ENCODE data around the gene POLR3C.
"Not testable (repeated sequence)": the region's sequence is repeated elsewhere in the genome, so short reads cannot be mapped to it uniquely, and the experiment has no call there.

POLR3C gene

DNA sequence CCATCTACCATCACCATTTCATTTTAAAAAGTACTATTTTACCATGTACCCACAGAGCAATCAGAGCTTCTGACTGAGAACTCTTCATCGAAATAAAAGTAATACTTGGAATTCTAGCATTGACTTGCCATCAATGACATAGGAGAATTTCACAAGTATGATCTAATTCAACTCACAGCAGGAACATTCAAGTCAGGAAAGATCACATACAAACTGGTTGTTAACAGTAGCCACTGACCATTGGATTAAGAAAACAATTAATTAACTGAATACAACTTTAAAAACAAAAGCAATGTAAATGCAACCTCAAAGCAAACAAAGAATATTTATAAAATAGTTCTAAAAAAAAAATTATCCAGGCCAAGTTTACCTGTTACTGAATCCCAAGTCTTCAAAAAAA lies 18.9 kb upstream of the POLR3C start:
- peaks cover 62% of the 10 kb centered on the region for H3K4me1 Mint-ChIP-seq
- H3K4me3 Mint-ChIP-seq: no peak overlapping the region
- H3K27me3 Mint-ChIP-seq: no peaks in the 10 kb centered on the region
- H3K9me3 Mint-ChIP-seq: no peaks in the 10 kb centered on the region
- H3K27ac Mint-ChIP-seq: no peak overlapping the region
- peaks cover 4% of the 10 kb centered on the region for H3K36me3 Mint-ChIP-seq

DNA sequence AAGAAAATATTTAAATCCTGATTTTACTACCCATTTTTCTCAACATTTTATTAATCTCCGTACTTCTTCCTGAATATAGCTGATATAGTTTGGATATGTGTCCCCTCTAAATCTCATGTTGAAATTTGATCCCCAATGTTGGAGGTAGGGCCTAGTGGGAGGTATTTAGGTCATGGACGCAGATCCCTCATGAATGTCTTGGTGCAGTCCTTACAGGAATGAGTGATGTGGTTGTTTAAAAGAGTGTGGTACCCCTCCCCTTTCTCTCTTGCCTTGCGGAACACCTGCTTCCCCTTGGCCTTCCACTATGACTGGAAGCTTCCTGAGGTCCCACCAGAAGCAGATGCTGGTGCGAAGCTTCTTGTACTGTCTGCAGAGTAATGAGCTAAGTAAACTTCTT lies 17.6 kb upstream of the POLR3C start:
- Mint-ChIP-seq H3K9me3 (no peaks in the 10 kb centered on the region), H3K4me3 (no peak overlapping the region), H3K4me1 (peaks cover 53% of the 10 kb centered on the region), H3K27ac (no peak overlapping the region), H3K36me3 (peaks cover 4% of the 10 kb centered on the region), H3K27me3 (no peaks in the 10 kb centered on the region)

DNA sequence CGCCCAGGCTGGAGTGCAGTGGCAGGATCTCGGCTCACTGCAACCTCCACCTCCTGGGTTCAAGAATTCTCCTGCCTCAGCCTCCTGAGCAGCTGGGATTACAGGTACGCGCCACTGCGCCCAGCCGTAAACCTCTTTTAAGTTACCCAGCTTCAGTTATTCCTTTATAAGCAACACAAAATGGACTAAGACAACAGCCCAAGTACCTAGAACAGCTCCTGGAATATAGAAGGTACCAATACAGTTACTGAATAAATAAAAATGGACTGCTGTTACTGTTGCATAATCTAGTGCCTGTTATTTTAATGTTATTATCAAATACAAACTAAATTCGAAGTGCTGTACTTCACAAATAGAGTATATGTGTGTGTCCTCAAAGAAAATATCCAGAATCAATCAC lies 17.2 kb upstream of the POLR3C start:
- peaks cover 4% of the 10 kb centered on the region for H3K36me3 Mint-ChIP-seq
- peaks cover 48% of the 10 kb centered on the region for H3K4me1 Mint-ChIP-seq
- no peaks in the 10 kb centered on the region for H3K27me3 Mint-ChIP-seq
- no peaks in the 10 kb centered on the region for H3K9me3 Mint-ChIP-seq
- no peak overlapping the region for H3K4me3 Mint-ChIP-seq
- no peak overlapping the region for H3K27ac Mint-ChIP-seq

DNA sequence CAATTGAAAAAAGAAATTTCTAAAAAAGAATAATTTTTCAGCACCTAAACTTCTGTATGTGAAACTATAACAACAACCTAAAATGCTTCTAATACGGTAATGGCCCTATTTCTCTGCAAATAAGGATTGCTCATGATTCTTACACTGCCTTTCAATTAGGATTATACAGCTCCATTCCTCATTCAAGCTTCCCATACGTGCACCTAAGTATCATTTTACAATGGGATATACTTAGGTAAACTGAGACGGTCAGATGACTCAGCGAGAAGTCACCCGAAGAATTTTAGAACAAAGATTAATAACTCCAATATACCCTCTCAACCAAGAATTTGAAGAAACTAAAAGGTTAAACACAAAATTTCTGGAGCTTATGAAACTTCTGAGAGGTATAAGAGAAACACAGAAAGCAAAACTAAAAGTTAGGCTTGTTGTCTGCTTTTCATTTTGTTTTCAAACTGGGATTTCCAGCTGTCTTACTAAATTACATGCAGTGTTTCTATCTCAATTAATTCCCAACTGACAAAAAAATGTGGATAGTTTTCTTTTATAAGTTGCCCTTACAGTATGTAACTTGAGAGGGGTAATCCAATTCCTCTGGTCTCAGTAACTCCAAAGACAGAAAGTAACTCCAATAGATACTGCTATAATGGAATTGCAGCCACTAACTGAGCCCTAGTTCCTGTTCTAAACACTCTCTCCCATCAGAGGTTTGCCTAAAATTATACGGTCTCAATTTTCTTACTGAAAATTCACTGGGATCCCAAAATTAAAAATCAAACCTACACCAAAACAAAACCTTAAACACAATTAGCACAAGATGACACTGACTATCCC lies 10.8 kb upstream of the POLR3C start:
- not testable (repeated sequence) for H3K4me1 Mint-ChIP-seq, H3K27ac Mint-ChIP-seq, H3K36me3 Mint-ChIP-seq, H3K9me3 Mint-ChIP-seq, H3K27me3 Mint-ChIP-seq, H3K4me3 Mint-ChIP-seq

DNA sequence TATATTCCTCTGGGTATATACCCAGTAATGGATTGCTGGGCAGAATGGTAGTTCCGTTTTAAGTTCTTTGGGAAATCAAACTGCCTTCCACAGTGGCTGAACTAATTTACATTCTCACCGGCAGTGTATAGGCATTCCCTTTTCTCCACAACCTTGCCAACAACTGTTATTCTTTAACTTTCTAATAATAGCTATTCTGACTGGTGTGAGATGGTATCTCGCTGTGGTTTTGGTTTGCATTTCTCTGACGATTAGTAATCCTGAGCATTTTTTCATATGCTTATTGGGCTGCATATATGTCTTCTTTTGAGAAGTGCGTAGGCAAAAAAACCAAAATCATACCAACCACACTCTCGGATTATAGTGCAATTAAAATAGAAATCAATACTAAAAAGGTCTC lies 5.9 kb upstream of the POLR3C start:
- H3K27me3 Mint-ChIP-seq, H3K9me3 Mint-ChIP-seq, H3K27ac Mint-ChIP-seq, H3K4me1 Mint-ChIP-seq, H3K4me3 Mint-ChIP-seq, H3K36me3 Mint-ChIP-seq: not testable (repeated sequence)

DNA sequence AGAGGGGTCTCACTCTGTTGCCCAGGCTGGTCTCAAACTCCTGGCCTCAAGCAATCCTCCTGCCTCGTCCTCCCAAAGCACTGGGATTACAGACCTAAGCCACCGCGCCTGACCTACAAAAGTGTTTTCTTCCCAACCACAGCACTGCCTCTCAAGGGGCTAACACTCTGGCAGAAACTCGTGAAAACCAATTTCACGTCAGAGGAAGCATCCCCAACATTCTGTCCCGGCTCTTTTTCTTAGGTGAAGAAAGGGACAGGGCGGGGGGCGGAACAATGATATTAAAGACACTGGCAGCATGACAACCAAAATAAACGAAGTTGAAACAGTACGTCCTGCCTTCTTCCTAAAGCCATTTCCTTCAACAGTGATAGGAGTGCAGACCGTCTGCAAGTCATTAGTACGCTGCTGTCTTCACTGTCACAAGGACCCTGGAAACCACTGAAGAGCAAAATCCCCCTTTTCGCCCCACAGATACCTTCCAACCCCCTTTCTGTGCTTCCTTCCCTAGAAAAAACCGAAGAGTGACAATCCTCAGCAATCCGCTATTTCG lies 1.1 kb upstream of the POLR3C start:
- H3K4me3 Mint-ChIP-seq, H3K27ac Mint-ChIP-seq, H3K27me3 Mint-ChIP-seq, H3K9me3 Mint-ChIP-seq: not testable (repeated sequence)
- peaks cover 12% of the 10 kb centered on the region for H3K36me3 Mint-ChIP-seq
- peaks cover 33% of the 10 kb centered on the region for H3K4me1 Mint-ChIP-seq

DNA sequence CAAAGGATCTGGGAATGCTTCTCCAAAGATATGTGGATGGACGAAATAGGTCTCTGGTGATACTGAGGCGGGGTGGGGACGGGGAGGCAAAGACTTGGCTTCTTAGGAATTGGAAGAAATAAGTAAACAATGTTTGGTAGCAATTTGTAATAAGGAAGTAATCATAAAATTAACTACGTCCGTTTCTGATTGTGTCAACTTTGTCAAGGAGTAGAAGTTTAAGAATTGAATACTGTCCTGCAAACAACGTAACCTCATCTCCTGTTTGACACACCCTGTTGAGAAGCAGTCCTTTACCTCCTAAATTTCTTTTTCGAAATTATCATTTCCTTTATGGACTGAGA lies 471 bp downstream of the POLR3C start:
- Mint-ChIP-seq H3K4me1 (peaks cover 44% of the 10 kb centered on the region), H3K9me3 (no peaks in the 10 kb centered on the region), H3K27ac (peak overlapping the region; percentile 98), H3K4me3 (peak overlapping the region; percentile 98), H3K36me3 (peaks cover 25% of the 10 kb centered on the region), H3K27me3 (no peaks in the 10 kb centered on the region)

DNA sequence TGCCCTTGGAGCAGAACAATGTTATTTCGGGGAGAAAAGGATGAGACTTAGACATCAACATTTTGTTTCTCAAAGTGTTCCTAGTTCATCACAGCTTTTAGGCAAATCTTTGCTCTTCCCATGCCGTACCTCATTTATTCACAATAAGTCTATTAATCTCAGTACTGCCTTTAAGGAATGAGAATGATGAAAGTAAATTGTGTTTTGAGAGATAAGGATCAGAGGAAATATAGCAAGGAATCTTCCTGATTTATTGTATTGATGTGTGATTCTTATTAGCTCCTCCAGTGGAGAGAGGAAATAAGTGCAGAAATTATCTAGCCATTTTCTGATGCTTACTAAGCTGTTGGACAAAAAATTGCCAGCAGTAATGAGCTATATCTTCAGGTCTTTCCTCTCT lies 2.0 kb downstream of the POLR3C start:
- H3K4me3 Mint-ChIP-seq: peak overlapping the region; percentile 98
- H3K36me3 Mint-ChIP-seq: peaks cover 30% of the 10 kb centered on the region
- peaks cover 51% of the 10 kb centered on the region for H3K4me1 Mint-ChIP-seq
- no peaks in the 10 kb centered on the region for H3K27me3 Mint-ChIP-seq
- no peaks in the 10 kb centered on the region for H3K9me3 Mint-ChIP-seq
- peak overlapping the region; percentile 90 for H3K27ac Mint-ChIP-seq

DNA sequence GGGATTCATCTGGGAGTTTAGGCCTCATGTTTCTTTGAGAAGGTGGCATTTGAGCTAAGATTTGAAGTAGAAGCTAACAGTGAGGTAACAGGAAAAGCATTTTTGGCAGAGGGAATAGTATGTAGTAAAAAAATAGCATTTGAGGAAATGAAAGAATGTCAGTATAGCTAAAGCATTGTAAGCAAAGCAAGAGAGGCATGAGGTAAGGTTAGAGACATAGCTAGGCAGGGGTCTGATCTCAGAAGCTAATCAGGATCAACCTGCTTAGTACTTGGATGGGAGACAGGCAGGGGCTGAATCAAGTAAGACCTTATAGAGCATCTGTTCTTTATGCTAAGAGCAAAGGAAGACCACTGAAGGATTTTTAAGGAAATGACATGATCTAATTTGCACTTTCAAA lies 4.0 kb downstream of the POLR3C start:
- Mint-ChIP-seq H3K27ac (peak overlapping the region; percentile 97), H3K4me1 (peaks cover 46% of the 10 kb centered on the region), H3K4me3 (peak overlapping the region; percentile 75), H3K9me3 (no peaks in the 10 kb centered on the region), H3K36me3 (peaks cover 35% of the 10 kb centered on the region), H3K27me3 (no peaks in the 10 kb centered on the region)

DNA sequence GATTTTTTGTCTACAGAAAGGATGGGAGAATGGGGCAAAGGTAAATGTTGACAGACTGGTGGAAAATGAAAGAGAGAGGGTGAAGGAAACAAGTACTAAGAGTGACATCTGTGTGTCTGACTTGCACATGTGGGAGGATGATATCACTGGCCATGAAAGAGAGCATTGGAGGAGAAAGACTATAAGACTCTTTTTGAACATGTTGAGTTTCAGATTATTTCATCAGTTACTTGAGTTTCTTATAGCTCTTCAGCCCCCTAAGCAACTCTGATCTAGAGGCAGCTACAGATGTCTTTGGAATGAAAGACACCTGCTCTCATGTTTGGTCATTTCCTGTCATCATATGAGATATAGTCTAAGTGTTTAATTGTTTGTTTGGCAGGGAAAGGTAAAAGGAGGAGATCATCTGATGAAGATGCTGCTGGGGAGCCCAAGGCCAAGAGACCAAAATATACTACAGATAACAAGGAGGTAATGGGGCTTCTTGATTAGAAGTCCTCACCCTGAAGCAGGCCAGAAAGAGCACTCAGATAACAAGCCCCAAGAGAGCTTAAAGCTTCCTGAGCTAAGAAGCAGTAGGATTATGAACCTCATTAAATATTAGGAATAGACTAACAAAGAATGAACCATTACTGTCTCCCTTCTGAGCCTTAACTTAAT lies 4.5 kb downstream of the POLR3C start:
- peaks cover 35% of the 10 kb centered on the region for H3K36me3 Mint-ChIP-seq
- H3K27me3 Mint-ChIP-seq: no peaks in the 10 kb centered on the region
- H3K4me1 Mint-ChIP-seq: peaks cover 46% of the 10 kb centered on the region
- H3K9me3 Mint-ChIP-seq: no peaks in the 10 kb centered on the region
- peak overlapping the region; percentile 97 for H3K27ac Mint-ChIP-seq
- H3K4me3 Mint-ChIP-seq: peak overlapping the region; percentile 75

DNA sequence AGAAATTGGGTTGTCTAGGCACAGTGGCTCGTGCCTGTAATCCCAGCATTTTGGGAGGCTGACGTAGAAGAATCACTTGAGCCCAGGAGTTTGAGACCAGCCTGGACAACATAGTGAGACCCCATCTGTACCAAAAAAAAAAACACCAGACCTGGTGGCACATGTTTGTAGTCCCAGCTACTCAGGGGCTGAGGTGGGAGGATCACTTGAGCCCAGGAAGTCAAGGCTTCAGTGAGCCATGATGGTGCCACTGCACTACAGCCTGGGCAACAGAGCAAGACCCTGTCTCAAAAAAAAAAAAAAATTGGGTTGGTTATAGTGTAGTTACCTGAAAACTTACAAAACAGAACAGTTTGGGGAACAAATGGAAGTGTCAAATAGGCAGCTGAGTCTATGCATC lies 6.8 kb downstream of the POLR3C start:
- H3K36me3 Mint-ChIP-seq: peaks cover 34% of the 10 kb centered on the region
- not testable (repeated sequence) for H3K4me3 Mint-ChIP-seq, H3K27me3 Mint-ChIP-seq, H3K27ac Mint-ChIP-seq, H3K9me3 Mint-ChIP-seq
- H3K4me1 Mint-ChIP-seq: peaks cover 38% of the 10 kb centered on the region

DNA sequence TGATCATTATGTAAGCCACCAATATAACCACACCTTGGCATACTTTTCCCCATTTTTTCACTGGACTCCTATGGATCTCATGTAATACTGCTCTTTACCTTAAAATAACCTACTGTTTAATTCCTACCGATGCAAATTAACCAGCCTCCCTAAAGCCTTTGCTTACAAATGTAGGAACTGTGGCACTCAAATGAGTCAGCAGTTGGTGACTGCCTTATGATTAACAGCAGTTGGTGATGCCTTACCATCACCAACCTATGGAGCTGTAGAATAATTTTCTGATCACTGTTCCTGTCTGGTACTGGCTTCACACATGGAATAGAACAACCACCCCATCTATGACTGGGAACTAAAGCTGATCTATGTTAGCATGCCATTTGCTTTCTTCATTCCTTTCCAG lies 13.7 kb downstream of the POLR3C start:
- Mint-ChIP-seq H3K27me3 (no peaks in the 10 kb centered on the region), H3K4me3 (no peak overlapping the region), H3K4me1 (no peaks in the 10 kb centered on the region), H3K9me3 (no peaks in the 10 kb centered on the region), H3K27ac (no peak overlapping the region), H3K36me3 (peaks cover 7% of the 10 kb centered on the region)

DNA sequence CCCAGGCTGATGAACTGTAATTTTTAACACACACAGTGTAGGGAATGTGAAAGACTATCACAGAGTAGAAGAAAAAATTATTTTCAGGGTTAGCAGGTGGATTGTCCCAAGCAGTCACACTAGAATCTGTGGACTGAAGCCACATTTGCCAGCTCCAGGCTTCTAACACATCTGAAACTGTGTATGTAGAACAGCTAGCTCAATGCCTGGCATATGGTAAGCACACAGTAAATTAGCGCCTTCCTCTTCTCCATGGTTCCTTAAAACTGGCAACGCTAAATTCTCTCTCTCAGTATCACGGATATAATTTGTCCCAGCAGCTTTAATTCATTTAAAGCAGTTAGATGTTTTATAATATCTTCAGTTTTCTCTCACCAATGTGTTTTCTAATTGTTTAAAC lies 19.0 kb downstream of the POLR3C start:
- Mint-ChIP-seq H3K9me3 (no peaks in the 10 kb centered on the region), H3K4me1 (peaks cover 6% of the 10 kb centered on the region), H3K27me3 (no peaks in the 10 kb centered on the region), H3K36me3 (peaks cover 5% of the 10 kb centered on the region), H3K27ac (no peak overlapping the region), H3K4me3 (no peak overlapping the region)

DNA sequence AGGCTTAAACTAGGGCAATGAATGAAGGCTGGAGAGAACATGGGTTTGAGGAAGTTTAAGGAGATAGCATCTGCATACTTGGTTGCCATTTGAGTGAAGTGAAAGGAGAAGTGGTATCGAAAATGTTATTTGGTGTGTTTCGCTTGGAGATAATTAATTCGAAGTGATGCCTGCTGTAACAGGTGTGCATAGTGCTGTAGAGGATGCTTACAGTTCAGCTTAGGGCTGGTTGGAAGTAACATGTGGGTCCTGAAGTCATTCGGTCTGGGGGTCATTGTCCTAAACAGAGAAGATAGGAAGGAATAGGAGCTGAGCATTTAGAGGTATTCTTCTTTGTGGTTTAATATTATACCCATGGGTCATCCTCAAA lies 21.1 kb downstream of the POLR3C start:
- Mint-ChIP-seq H3K36me3 (peaks cover 3% of the 10 kb centered on the region), H3K27me3 (no peaks in the 10 kb centered on the region), H3K4me1 (peaks cover 13% of the 10 kb centered on the region), H3K9me3 (no peaks in the 10 kb centered on the region), H3K27ac (no peak overlapping the region), H3K4me3 (no peak overlapping the region)

DNA sequence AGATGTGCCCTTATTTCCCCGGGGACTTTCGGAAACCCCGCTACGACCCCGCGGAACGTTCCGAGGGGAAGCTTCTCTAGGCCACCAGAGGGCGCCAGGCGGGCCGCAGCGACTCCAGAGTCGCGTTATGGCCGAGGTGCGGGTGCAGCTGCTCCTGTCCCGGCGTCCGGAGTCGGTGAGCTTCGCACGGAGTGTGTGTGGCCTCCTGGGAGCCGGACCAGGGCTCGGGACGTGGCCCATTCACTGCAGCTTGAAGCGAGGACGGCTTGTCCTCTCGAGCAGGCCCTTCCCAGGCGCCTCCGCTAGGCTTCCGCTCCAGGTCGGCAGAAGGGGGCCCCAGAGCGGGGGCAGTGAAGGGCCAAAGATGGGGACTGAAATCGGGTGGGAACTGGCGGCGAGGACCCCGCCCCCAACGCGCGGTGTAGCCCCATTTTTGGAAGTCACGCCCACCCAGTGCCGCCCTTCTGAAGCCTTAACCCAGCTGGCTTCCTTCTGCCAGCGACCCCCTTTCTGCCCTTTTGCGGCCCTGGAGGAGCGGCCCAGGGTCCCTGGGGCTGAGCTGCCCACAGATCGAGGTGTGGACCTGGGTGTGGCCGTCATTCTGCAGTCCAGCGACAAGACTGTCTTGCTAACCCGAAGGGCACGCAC lies 21.6 kb downstream of the POLR3C start, which contains the start of gene NUDT17:
TSS of gene NUDT17 (plus strand) at position 117 of the 648 bp plus-strand sequence. CDS start at position 128, 11 bp downstream.
- Mint-ChIP-seq H3K4me3 (no peak within 1 kb of the TSS), H3K27me3 (no peaks in the 10 kb centered on the region), H3K27ac (peak within 1 kb of the TSS; percentile 65), H3K9me3 (no peaks in the 10 kb centered on the region), H3K36me3 (peaks cover 3% of the 10 kb centered on the region), H3K4me1 (peaks cover 18% of the 10 kb centered on the region)

DNA sequence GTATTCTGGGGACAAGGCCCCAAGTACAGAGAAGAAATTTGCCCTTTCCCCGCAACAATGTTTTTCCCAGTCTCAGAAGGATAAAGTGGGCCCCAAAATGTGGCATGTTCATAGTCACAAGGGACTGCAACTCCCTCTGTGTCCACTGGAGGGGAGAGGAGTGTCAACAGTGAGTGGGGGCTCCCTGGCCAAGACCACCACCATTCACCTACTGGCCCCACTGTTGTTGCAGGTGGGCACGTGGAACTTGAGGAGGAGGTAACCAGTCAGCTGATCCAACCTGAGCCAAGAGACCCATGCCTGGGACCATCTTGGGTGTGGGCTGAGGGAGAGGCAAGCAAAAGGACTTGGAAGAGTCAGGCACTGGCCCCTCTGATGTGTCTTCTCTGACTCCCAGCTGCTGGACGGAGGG lies 22.2 kb downstream of the POLR3C start:
- Mint-ChIP-seq H3K36me3 (peaks cover 5% of the 10 kb centered on the region), H3K27me3 (no peaks in the 10 kb centered on the region), H3K4me3 (no peak overlapping the region), H3K9me3 (no peaks in the 10 kb centered on the region), H3K27ac (peak overlapping the region; percentile 65), H3K4me1 (peaks cover 22% of the 10 kb centered on the region)
